ENCODE measurements around the gene MNX1.

MNX1 gene

GRCh38 chr7:157046681-157047080 lies 36.2 kb upstream of the MNX1 start:
- Histone ChIP-seq H3K36me3 (ENCODE audit: control insufficient read depth in 5 of 5, insufficient read depth in 5 of 5, low read length in 5 of 5) (no peaks in the 10 kb centered on the region), H3K9ac (ENCODE audit: low read length in 5 of 5) (no peak overlapping the region), H3K9me3 (ENCODE audit: control insufficient read depth in 5 of 5, low read length in 5 of 5) (no peaks in the 10 kb centered on the region), H3K4me1 (ENCODE audit: control insufficient read depth in 5 of 5, insufficient read depth in 5 of 5, low read length in 5 of 5) (peaks cover 0 to 11% (median 9%) of the 10 kb centered on the region in 5 donors), H3K27me3 (ENCODE audit: control insufficient read depth in 5 of 5, insufficient read depth in 4 of 5, low read length in 5 of 5) (peaks cover 0 to 8% (median 3%) of the 10 kb centered on the region in 5 donors), H3K27ac (ENCODE audit: low read depth, low read length) (no peak overlapping the region), H3K4me3 (ENCODE audit: low read depth in 1 of 5, low read length in 5 of 5) (no peak overlapping the region)

DNA sequence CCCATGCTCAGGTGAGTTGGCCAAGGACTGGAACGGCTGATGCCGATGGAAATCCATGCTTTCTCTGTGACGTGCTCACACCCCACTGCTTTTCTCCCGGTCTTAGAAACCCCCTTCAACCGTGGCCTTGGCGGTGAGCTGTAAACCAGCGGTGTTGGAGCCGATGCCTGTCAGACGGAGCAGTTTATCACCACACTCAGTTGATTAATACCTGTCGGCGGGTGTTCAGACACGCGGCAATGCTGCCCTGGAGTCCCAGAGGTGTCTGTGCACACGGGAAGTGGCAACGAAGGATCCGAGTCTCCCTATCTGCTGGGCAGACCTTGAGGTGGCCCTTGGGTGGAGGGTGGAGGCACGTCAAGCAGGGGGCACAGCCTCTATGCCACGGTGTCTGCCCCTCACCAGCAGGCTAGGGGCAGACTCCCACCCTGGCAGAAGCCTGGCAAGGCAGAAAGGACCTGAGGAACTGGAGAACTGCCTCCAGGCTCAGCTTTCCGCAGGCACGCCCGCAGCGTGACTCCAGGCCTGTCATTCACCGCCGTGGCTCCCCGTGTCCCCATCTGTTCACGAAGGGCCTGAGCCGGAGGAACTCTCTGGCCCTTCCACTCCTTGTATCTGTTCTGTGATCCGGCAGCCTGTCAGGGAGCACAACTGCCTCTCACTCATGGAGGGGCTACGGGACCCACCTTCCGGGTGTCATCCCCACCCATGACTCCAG lies 34.6 kb upstream of the MNX1 start:
- peaks cover 5 to 10% (median 6%) of the 10 kb centered on the region in 5 donors for H3K27me3 ChIP-seq (ENCODE audit: control insufficient read depth in 5 of 5, insufficient read depth in 4 of 5, low read length in 5 of 5)

DNA sequence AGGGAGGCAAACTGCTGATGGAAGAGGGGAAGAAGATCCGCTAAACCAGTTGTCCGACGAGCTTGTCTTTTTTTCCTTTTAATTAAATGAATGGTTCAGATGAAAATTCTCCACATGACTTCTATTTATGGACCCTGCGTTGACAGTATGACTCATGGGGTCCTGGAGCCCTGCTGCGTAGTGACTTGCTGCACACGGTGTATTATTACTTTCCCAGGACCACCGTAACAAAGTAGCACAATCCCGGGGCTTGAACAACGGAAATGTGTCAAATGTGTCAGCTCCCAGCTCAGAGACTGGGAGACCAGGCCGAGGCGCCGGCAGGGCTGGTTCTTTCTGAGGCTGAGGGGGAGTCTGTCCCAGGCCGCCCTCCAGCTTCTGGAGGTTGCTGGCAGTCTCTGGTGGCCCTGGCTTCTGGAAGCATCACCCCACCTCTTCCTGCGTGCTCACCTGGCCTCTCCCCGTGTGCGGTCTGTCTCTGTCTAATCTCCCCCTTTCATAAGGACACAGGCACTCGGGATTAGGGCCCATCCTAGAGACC lies 33.8 kb upstream of the MNX1 start:
- Histone ChIP-seq H3K9me3 (ENCODE audit: control insufficient read depth in 5 of 5, low read length in 5 of 5) (no peaks in the 10 kb centered on the region), H3K27me3 (ENCODE audit: control insufficient read depth in 5 of 5, insufficient read depth in 4 of 5, low read length in 5 of 5) (peaks cover 8 to 15% (median 9%) of the 10 kb centered on the region in 5 donors), H3K36me3 (ENCODE audit: control insufficient read depth in 5 of 5, insufficient read depth in 5 of 5, low read length in 5 of 5) (no peaks in the 10 kb centered on the region), H3K9ac (ENCODE audit: low read length in 5 of 5) (no peak overlapping the region), H3K27ac (ENCODE audit: low read depth, low read length) (no peak overlapping the region), H3K4me3 (ENCODE audit: low read depth in 1 of 5, low read length in 5 of 5) (no peak overlapping the region), H3K4me1 (ENCODE audit: control insufficient read depth in 5 of 5, insufficient read depth in 5 of 5, low read length in 5 of 5) (peaks cover 0 to 11% (median 9%) of the 10 kb centered on the region in 5 donors)

More for the DNA sequence above, 34.6 kb upstream of the MNX1 start:
- Histone ChIP-seq H3K36me3 (ENCODE audit: control insufficient read depth in 5 of 5, insufficient read depth in 5 of 5, low read length in 5 of 5) (no peaks in the 10 kb centered on the region), H3K4me3 (ENCODE audit: low read depth in 1 of 5, low read length in 5 of 5) (no peak overlapping the region), H3K9me3 (ENCODE audit: control insufficient read depth in 5 of 5, low read length in 5 of 5) (no peaks in the 10 kb centered on the region), H3K27ac (ENCODE audit: low read depth, low read length) (no peak overlapping the region), H3K4me1 (ENCODE audit: control insufficient read depth in 5 of 5, insufficient read depth in 5 of 5, low read length in 5 of 5) (peaks cover 0 to 11% (median 9%) of the 10 kb centered on the region in 5 donors), H3K9ac (ENCODE audit: low read length in 5 of 5) (no peak overlapping the region)

GRCh38 chr7:157043745-157044144 lies 33.3 kb upstream of the MNX1 start:
- H3K4me3 ChIP-seq (ENCODE audit: low read depth in 1 of 5, low read length in 5 of 5): no peak overlapping the region
- H3K36me3 ChIP-seq (ENCODE audit: control insufficient read depth in 5 of 5, insufficient read depth in 5 of 5, low read length in 5 of 5): no peaks in the 10 kb centered on the region
- H3K9ac ChIP-seq (ENCODE audit: low read length in 5 of 5): no peak overlapping the region
- H3K9me3 ChIP-seq (ENCODE audit: control insufficient read depth in 5 of 5, low read length in 5 of 5): no peaks in the 10 kb centered on the region
- H3K4me1 ChIP-seq (ENCODE audit: control insufficient read depth in 5 of 5, insufficient read depth in 5 of 5, low read length in 5 of 5): peaks cover 0 to 11% (median 9%) of the 10 kb centered on the region in 5 donors
- H3K27me3 ChIP-seq (ENCODE audit: control insufficient read depth in 5 of 5, insufficient read depth in 4 of 5, low read length in 5 of 5): peaks cover 8 to 16% (median 9%) of the 10 kb centered on the region in 5 donors
- no peak overlapping the region for H3K27ac ChIP-seq (ENCODE audit: low read depth, low read length)

GRCh38 chr7:157041514-157042277 lies 31.2 kb upstream of the MNX1 start:
- no peak overlapping the region for H3K27ac ChIP-seq (ENCODE audit: low read depth, low read length)
- peaks cover 0 to 3% (median 2%) of the 10 kb centered on the region in 5 donors for H3K9me3 ChIP-seq (ENCODE audit: control insufficient read depth in 5 of 5, low read length in 5 of 5)
- H3K4me3 ChIP-seq (ENCODE audit: low read depth in 1 of 5, low read length in 5 of 5): no peak overlapping the region
- H3K4me1 ChIP-seq (ENCODE audit: control insufficient read depth in 5 of 5, insufficient read depth in 5 of 5, low read length in 5 of 5): peaks cover 0 to 11% (median 9%) of the 10 kb centered on the region in 5 donors
- H3K27me3 ChIP-seq (ENCODE audit: control insufficient read depth in 5 of 5, insufficient read depth in 4 of 5, low read length in 5 of 5): peaks cover 9 to 20% (median 13%) of the 10 kb centered on the region in 5 donors
- H3K9ac ChIP-seq (ENCODE audit: low read length in 5 of 5): no peak overlapping the region
- H3K36me3 ChIP-seq (ENCODE audit: control insufficient read depth in 5 of 5, insufficient read depth in 5 of 5, low read length in 5 of 5): no peaks in the 10 kb centered on the region

DNA sequence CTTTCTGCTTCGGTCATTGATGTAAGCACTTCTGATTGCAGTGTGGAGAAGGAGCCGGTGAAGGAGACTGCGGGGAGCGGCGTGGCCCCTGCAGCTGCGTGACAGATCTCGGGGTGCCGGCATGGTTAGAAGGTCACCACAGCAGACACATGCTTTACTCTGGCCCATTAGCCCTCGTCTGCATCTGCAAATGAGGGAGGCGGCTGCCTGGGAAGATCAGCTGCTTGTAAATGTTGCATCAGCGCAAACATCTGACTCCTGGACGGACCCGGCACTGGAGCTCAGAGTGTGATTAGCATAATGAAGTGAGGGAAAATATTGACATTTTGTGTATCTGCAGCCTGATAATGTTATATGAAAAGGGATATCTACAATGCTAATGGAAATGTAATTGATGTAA lies 30.5 kb upstream of the MNX1 start:
- no peak overlapping the region for H3K27ac ChIP-seq (ENCODE audit: low read depth, low read length)
- peaks cover 9 to 20% (median 13%) of the 10 kb centered on the region in 5 donors for H3K27me3 ChIP-seq (ENCODE audit: control insufficient read depth in 5 of 5, insufficient read depth in 4 of 5, low read length in 5 of 5)
- peaks cover 1 to 10% (median 8%) of the 10 kb centered on the region in 5 donors for H3K9me3 ChIP-seq (ENCODE audit: control insufficient read depth in 5 of 5, low read length in 5 of 5)
- H3K4me3 ChIP-seq (ENCODE audit: low read depth in 1 of 5, low read length in 5 of 5): no peak overlapping the region
- no peak overlapping the region for H3K9ac ChIP-seq (ENCODE audit: low read length in 5 of 5)
- H3K4me1 ChIP-seq (ENCODE audit: control insufficient read depth in 5 of 5, insufficient read depth in 5 of 5, low read length in 5 of 5): peaks cover 0 to 11% (median 9%) of the 10 kb centered on the region in 5 donors
- no peaks in the 10 kb centered on the region for H3K36me3 ChIP-seq (ENCODE audit: control insufficient read depth in 5 of 5, insufficient read depth in 5 of 5, low read length in 5 of 5)

- Histone ChIP-seq H3K9me3 (ENCODE audit: control insufficient read depth in 5 of 5, low read length in 5 of 5) (peaks cover 3 to 12% (median 9%) of the 10 kb centered on the region in 5 donors), H3K27me3 (ENCODE audit: control insufficient read depth in 5 of 5, insufficient read depth in 4 of 5, low read length in 5 of 5) (peaks cover 9 to 30% (median 23%) of the 10 kb centered on the region in 5 donors), H3K9ac (ENCODE audit: low read length in 5 of 5) (no peak overlapping the region), H3K4me1 (ENCODE audit: control insufficient read depth in 5 of 5, insufficient read depth in 5 of 5, low read length in 5 of 5) (no peaks in the 10 kb centered on the region), H3K36me3 (ENCODE audit: control insufficient read depth in 5 of 5, insufficient read depth in 5 of 5, low read length in 5 of 5) (no peaks in the 10 kb centered on the region), H3K27ac (ENCODE audit: low read depth, low read length) (no peak overlapping the region), H3K4me3 (ENCODE audit: low read depth in 1 of 5, low read length in 5 of 5) (no peak overlapping the region)
Measured at GRCh38 chr7:157037635-157038034, 27.2 kb upstream of the MNX1 start.

GRCh38 chr7:157037028-157037427 lies 26.6 kb upstream of the MNX1 start:
- no peaks in the 10 kb centered on the region for H3K36me3 ChIP-seq (ENCODE audit: control insufficient read depth in 5 of 5, insufficient read depth in 5 of 5, low read length in 5 of 5)
- peaks cover 9 to 32% (median 26%) of the 10 kb centered on the region in 5 donors for H3K27me3 ChIP-seq (ENCODE audit: control insufficient read depth in 5 of 5, insufficient read depth in 4 of 5, low read length in 5 of 5)
- H3K27ac ChIP-seq (ENCODE audit: low read depth, low read length): no peak overlapping the region
- no peak overlapping the region for H3K4me3 ChIP-seq (ENCODE audit: low read depth in 1 of 5, low read length in 5 of 5)
- peaks cover 3 to 12% (median 9%) of the 10 kb centered on the region in 5 donors for H3K9me3 ChIP-seq (ENCODE audit: control insufficient read depth in 5 of 5, low read length in 5 of 5)
- H3K9ac ChIP-seq (ENCODE audit: low read length in 5 of 5): no peak overlapping the region
- H3K4me1 ChIP-seq (ENCODE audit: control insufficient read depth in 5 of 5, insufficient read depth in 5 of 5, low read length in 5 of 5): no peaks in the 10 kb centered on the region

- no peaks in the 10 kb centered on the region for H3K4me1 ChIP-seq (ENCODE audit: control insufficient read depth in 5 of 5, insufficient read depth in 5 of 5, low read length in 5 of 5)
- peaks cover 3 to 12% (median 9%) of the 10 kb centered on the region in 5 donors for H3K9me3 ChIP-seq (ENCODE audit: control insufficient read depth in 5 of 5, low read length in 5 of 5)
- H3K27me3 ChIP-seq (ENCODE audit: control insufficient read depth in 5 of 5, insufficient read depth in 4 of 5, low read length in 5 of 5): peaks cover 7 to 36% (median 28%) of the 10 kb centered on the region in 5 donors
- no peaks in the 10 kb centered on the region for H3K36me3 ChIP-seq (ENCODE audit: control insufficient read depth in 5 of 5, insufficient read depth in 5 of 5, low read length in 5 of 5)
- H3K27ac ChIP-seq (ENCODE audit: low read depth, low read length): no peak overlapping the region
- H3K9ac ChIP-seq (ENCODE audit: low read length in 5 of 5): no peak overlapping the region
- H3K4me3 ChIP-seq (ENCODE audit: low read depth in 1 of 5, low read length in 5 of 5): no peak overlapping the region
Measured at GRCh38 chr7:157035979-157036378, 25.5 kb upstream of the MNX1 start.

DNA sequence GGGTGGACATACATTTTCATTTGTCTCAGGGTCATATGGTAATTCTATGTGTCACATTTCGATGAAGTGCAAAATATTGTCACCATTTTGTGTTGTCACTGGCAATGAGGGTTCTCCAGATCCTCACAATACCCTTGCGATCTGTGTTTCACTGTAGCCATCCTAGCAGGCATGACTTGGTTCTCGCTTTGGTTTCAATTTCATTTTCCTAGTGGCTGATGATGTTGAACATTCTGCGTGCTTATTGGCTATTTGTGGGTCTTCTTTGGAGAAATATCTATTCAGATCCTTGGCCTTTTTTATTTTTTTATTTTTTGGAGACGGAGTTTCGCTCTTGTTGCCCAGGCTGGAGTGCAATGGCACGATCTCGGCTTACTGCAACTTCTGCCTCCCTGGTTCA lies 24.8 kb upstream of the MNX1 start:
- Histone ChIP-seq H3K4me3 (ENCODE audit: low read depth in 1 of 5, low read length in 5 of 5) (no peak overlapping the region), H3K9me3 (ENCODE audit: control insufficient read depth in 5 of 5, low read length in 5 of 5) (peaks cover 3 to 12% (median 9%) of the 10 kb centered on the region in 5 donors), H3K9ac (ENCODE audit: low read length in 5 of 5) (no peak overlapping the region), H3K27ac (ENCODE audit: low read depth, low read length) (no peak overlapping the region), H3K4me1 (ENCODE audit: control insufficient read depth in 5 of 5, insufficient read depth in 5 of 5, low read length in 5 of 5) (no peaks in the 10 kb centered on the region), H3K27me3 (ENCODE audit: control insufficient read depth in 5 of 5, insufficient read depth in 4 of 5, low read length in 5 of 5) (peaks cover 4 to 35% (median 25%) of the 10 kb centered on the region in 5 donors), H3K36me3 (ENCODE audit: control insufficient read depth in 5 of 5, insufficient read depth in 5 of 5, low read length in 5 of 5) (no peaks in the 10 kb centered on the region)
